H9 (cell line): ENCODE data around the gene STYXL2. TPM values are rescaled to one million over a fixed set of nuclear protein-coding genes. Genes with fewer than 3 reads are reported as not detected.

Source experiments
- DNase-seq: peaks from one replicate; pipeline ENCODE4 v3.0.0-alpha.2; 2017
- H2AFZ ChIP-seq: one replicate; pipeline ENCODE4 v1.6.1; 2013; ENCODE audit warnings: mild to moderate bottlenecking, low read length, control low read depth, moderate library complexity
- H2AK5ac ChIP-seq: 2 replicates; pipeline ENCODE4 v1.6.1; 2013; ENCODE audit warnings: low read length, control low read depth, mixed read lengths; ENCODE audit not compliant: insufficient read length
- H2BK120ac ChIP-seq: one replicate; pipeline ENCODE4 v1.6.1; 2013; ENCODE audit warnings: low read depth, mild to moderate bottlenecking, low read length, control low read depth, inconsistent platforms; ENCODE audit not compliant: poor library complexity, severe bottlenecking
- H2BK12ac ChIP-seq: 2 replicates; pipeline ENCODE4 v1.6.1; 2013; ENCODE audit warnings: low read length, control low read depth, mixed read lengths, low read depth; ENCODE audit not compliant: insufficient read length
- H2BK15ac ChIP-seq: 2 replicates; pipeline ENCODE4 v1.6.1; 2013; ENCODE audit warnings: low read depth, low read length, control low read depth
- H2BK20ac ChIP-seq: one replicate; pipeline ENCODE4 v1.6.1; 2013; ENCODE audit warnings: low read depth, mild to moderate bottlenecking, low read length, control low read depth, inconsistent platforms; ENCODE audit not compliant: poor library complexity, severe bottlenecking
- H2BK5ac ChIP-seq: 2 replicates; pipeline ENCODE4 v1.6.1; 2013; ENCODE audit warnings: low read length, control low read depth, mixed read lengths; ENCODE audit not compliant: insufficient read length
- H3K14ac ChIP-seq: 2 replicates; pipeline ENCODE4 v1.6.1; 2013; ENCODE audit warnings: low read length, control low read depth; ENCODE audit not compliant: insufficient read depth
- H3K18ac ChIP-seq: 2 replicates; pipeline ENCODE4 v1.6.1; 2013; ENCODE audit warnings: low read depth, mild to moderate bottlenecking, mixed read lengths, low read length, control low read depth; ENCODE audit not compliant: insufficient read length
- H3K23ac ChIP-seq: 2 replicates; pipeline ENCODE4 v1.6.1; 2013; ENCODE audit warnings: low read length, control low read depth, mixed read lengths, low read depth; ENCODE audit not compliant: insufficient read length
- H3K23me2 ChIP-seq: 2 replicates; pipeline ENCODE4 v1.6.1; 2013; ENCODE audit warnings: low read depth, mild to moderate bottlenecking, mixed read lengths, low read length, control low read depth; ENCODE audit not compliant: insufficient read length, poor library complexity, severe bottlenecking
- H3K27ac ChIP-seq: 2 replicates; pipeline ENCODE4 v1.5.1; 2013; ENCODE audit warnings: low read length, control low read depth, mixed read lengths, low read depth; ENCODE audit not compliant: insufficient read length
- H3K27me3 ChIP-seq: 2 replicates; pipeline ENCODE4 v1.6.1; 2013; ENCODE audit warnings: low read length, control low read depth, inconsistent platforms; ENCODE audit not compliant: insufficient read depth
- H3K4ac ChIP-seq: 2 replicates; pipeline ENCODE4 v1.6.1; 2013; ENCODE audit warnings: low read depth, mild to moderate bottlenecking, control low read depth, inconsistent platforms, low read length, moderate library complexity
- H3K4me1 ChIP-seq: 2 replicates; pipeline ENCODE4 v1.6.1; 2013; ENCODE audit warnings: low read length, control low read depth, inconsistent platforms; ENCODE audit not compliant: insufficient read depth
- H3K4me2 ChIP-seq: 2 replicates; pipeline ENCODE4 v1.6.1; 2013; ENCODE audit warnings: low read length, control low read depth, mixed read lengths; ENCODE audit not compliant: insufficient read length, insufficient read depth
- H3K56ac ChIP-seq: 2 replicates; pipeline ENCODE4 v1.6.1; 2013; ENCODE audit warnings: low read depth, mild to moderate bottlenecking, mixed read lengths, low read length, control low read depth; ENCODE audit not compliant: insufficient read length
- H3K79me1 ChIP-seq: 2 replicates; pipeline ENCODE4 v1.6.1; 2013; ENCODE audit warnings: low read depth, mild to moderate bottlenecking, moderate library complexity, low read length, control low read depth, inconsistent platforms; ENCODE audit not compliant: insufficient read depth, poor library complexity, severe bottlenecking
- H3K79me2 ChIP-seq: 2 replicates; pipeline ENCODE4 v1.6.1; 2013; ENCODE audit warnings: low read length, control low read depth, inconsistent platforms; ENCODE audit not compliant: insufficient read depth
- H3K9ac ChIP-seq: 2 replicates; pipeline ENCODE4 v1.6.1; 2013; ENCODE audit warnings: low read length, control low read depth, mixed read lengths; ENCODE audit not compliant: insufficient read length; ENCODE audit errors: extremely low read depth
- H3K9me3 ChIP-seq: one replicate; pipeline ENCODE4 v1.6.1; 2013; ENCODE audit warnings: low read depth, low read length, inconsistent platforms; ENCODE audit not compliant: control insufficient read depth
- H3T11ph ChIP-seq: one replicate; pipeline ENCODE4 v1.6.1; 2013; ENCODE audit warnings: mild to moderate bottlenecking, low read length, control low read depth, inconsistent platforms
- H4K20me1 ChIP-seq: one replicate; pipeline ENCODE4 v1.6.1; 2013; ENCODE audit not compliant: control insufficient read depth, insufficient read length, insufficient read depth
- H4K5ac ChIP-seq: 2 replicates; pipeline ENCODE4 v1.6.1; 2013; ENCODE audit warnings: low read depth, mild to moderate bottlenecking, mixed read lengths, low read length, control low read depth; ENCODE audit not compliant: insufficient read length
- H4K8ac ChIP-seq: replicated peaks from 2 replicates; pipeline ENCODE4 v1.6.1; 2013; ENCODE audit warnings: low read length, control low read depth, mixed read lengths, low read depth; ENCODE audit not compliant: insufficient read length
- H4K91ac ChIP-seq: 2 replicates; pipeline ENCODE4 v1.6.1; 2013; ENCODE audit warnings: low read depth, mild to moderate bottlenecking, moderate library complexity, mixed read lengths, low read length, control low read depth; ENCODE audit not compliant: insufficient read length
- H3K27ac Mint-ChIP-seq, 3 experiments: 2 replicates in 2 of 3; 3 replicates in 1 of 3; pipeline ENCODE4 v1.8.0; 2020 to 2021; ENCODE audit warnings: mixed read lengths in 3 of 3, mild to moderate bottlenecking in 1 of 3, moderate library complexity in 1 of 3
- H3K27me3 Mint-ChIP-seq: 2 replicates; pipeline ENCODE4 v1.8.0; 2021; ENCODE audit warnings: low read depth, mild to moderate bottlenecking, moderate library complexity, mixed read lengths
- H3K36me3 Mint-ChIP-seq, 3 experiments: 2 replicates in 2 of 3; 3 replicates in 1 of 3; pipeline ENCODE4 v1.8.0; 2020 to 2021; ENCODE audit warnings: low read depth in 3 of 3, mixed read lengths in 3 of 3; ENCODE audit not compliant: insufficient read depth in 1 of 3
- H3K4me1 Mint-ChIP-seq, 2 experiments: 2 replicates each; pipeline ENCODE4 v1.8.0; 2020; ENCODE audit warnings: mixed read lengths in 2 of 2
- H3K4me3 Mint-ChIP-seq, 2 experiments: 2 replicates in 1 of 2; 3 replicates in 1 of 2; pipeline ENCODE4 v1.8.0; 2020 to 2021; ENCODE audit warnings: mild to moderate bottlenecking in 2 of 2, mixed read lengths in 2 of 2, moderate library complexity in 1 of 2
- H3K9me3 Mint-ChIP-seq, 2 experiments: 2 replicates in 1 of 2; 3 replicates in 1 of 2; pipeline ENCODE4 v1.8.0; 2020; ENCODE audit warnings: mild to moderate bottlenecking in 2 of 2, mixed read lengths in 2 of 2, moderate library complexity in 1 of 2
- WGBS: extraction: QIAGEN DNeasy Blood & Tissue Kit; methylation state at CpG from one replicate; pipeline ENCODE4 v1.1.7; 2013; ENCODE audit warnings: missing lambda C conversion rate, low lambda C conversion rate, mixed read lengths; ENCODE audit not compliant: insufficient read length; ENCODE audit errors: extremely low coverage; 5-methylcytosine and 5-hydroxymethylcytosine counted together
- total RNA-seq: library from RNA; stranded (reverse); gene quantifications from 2 replicates; pipeline ENCODE4 v1.2.1, GENCODE V29; 2021
- TF ChIP-seq, protein P1 (sequence below): fragments of 200-600 bp; sonication (generic); conservative IDR thresholded peaks from 3 replicates; pipeline ENCODE4 v1.8.0; 2021; ENCODE audit warnings: antibody characterized with exemption, mild to moderate bottlenecking

STYXL2 gene
- total RNA-seq, 1 experiment from 2014 or later = 0.09 TPM

DNA sequence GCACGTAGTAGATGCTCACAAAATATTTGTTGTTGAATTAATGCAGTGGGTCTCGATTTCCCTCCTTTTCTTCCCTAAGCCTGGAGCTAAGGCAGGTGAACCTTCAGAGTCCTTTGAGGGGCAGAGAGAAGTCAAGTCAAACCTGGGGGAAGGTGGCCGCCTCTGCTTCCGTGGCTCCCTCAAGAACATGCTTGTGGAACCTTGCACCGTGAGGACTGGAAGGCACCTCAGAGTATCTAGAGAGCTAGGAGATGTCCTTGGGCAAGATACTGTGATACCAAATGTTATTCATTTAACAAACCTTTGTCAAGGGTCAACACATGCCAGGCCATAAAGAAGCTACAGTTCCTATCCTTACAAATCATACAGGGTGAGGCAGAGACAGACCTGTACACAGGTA, 42.0 kb upstream of the STYXL2 start:
- no peak overlapping the region for H3K9ac ChIP-seq
- H3K27me3 Mint-ChIP-seq = peaks cover 14% of the 10 kb centered on the region
- DNase-seq = no peak
- no peaks in the 10 kb centered on the region for H3K9me3 ChIP-seq
- no peaks in the 10 kb centered on the region for H3K4me1 ChIP-seq
- no peaks in the 10 kb centered on the region for H3K79me2 ChIP-seq
- H4K8ac ChIP-seq = no peak overlapping the region
- no peak overlapping the region for H3K23ac ChIP-seq
- WGBS = no CpG with 5 or more reads among the region's 5 CpGs
- no peak overlapping the region for H3K14ac ChIP-seq
- H4K91ac ChIP-seq = no peak overlapping the region
- H2AFZ ChIP-seq = no peak overlapping the region
- no peak overlapping the region for H3K4ac ChIP-seq
- no peaks in the 10 kb centered on the region for H3K79me1 ChIP-seq
- no peak overlapping the region for H3K27ac Mint-ChIP-seq
- no peaks in the 10 kb centered on the region for H3K23me2 ChIP-seq
- H3K27ac ChIP-seq = no peak overlapping the region
- no peak overlapping the region for H2BK20ac ChIP-seq
- no peak overlapping the region for H3K4me2 ChIP-seq
- H2BK12ac ChIP-seq = no peak overlapping the region
- no peak overlapping the region for H3K56ac ChIP-seq
- no peak overlapping the region for H3K18ac ChIP-seq
- H2AK5ac ChIP-seq = no peak overlapping the region
- H4K5ac ChIP-seq = no peak overlapping the region
- no peak overlapping the region for H3K4me3 Mint-ChIP-seq
- H3K27me3 ChIP-seq = no peaks in the 10 kb centered on the region
- H3K4me1 Mint-ChIP-seq = no peaks in the 10 kb centered on the region
- no peaks in the 10 kb centered on the region; a peak in 1 of 7 replicates for H3K36me3 Mint-ChIP-seq
- TF ChIP-seq, protein P1, sequence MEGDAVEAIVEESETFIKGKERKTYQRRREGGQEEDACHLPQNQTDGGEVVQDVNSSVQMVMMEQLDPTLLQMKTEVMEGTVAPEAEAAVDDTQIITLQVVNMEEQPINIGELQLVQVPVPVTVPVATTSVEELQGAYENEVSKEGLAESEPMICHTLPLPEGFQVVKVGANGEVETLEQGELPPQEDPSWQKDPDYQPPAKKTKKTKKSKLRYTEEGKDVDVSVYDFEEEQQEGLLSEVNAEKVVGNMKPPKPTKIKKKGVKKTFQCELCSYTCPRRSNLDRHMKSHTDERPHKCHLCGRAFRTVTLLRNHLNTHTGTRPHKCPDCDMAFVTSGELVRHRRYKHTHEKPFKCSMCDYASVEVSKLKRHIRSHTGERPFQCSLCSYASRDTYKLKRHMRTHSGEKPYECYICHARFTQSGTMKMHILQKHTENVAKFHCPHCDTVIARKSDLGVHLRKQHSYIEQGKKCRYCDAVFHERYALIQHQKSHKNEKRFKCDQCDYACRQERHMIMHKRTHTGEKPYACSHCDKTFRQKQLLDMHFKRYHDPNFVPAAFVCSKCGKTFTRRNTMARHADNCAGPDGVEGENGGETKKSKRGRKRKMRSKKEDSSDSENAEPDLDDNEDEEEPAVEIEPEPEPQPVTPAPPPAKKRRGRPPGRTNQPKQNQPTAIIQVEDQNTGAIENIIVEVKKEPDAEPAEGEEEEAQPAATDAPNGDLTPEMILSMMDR = no peak
- H4K20me1 ChIP-seq = no peaks in the 10 kb centered on the region
- no peak overlapping the region for H2BK5ac ChIP-seq
- no peak overlapping the region for H2BK120ac ChIP-seq
- no peak overlapping the region for H2BK15ac ChIP-seq
- H3K9me3 Mint-ChIP-seq = no peaks in the 10 kb centered on the region; a peak in 1 of 5 replicates
- no peak overlapping the region for H3T11ph ChIP-seq
